Esophagus squamous epithelium (tissue), 5 donors: ENCODE results near the gene TP53TG3E. TPM values are rescaled to one million over a fixed set of nuclear protein-coding genes. Genes with fewer than 3 reads are reported as not detected.
"Not testable (repeated sequence)": the region's sequence is repeated elsewhere in the genome, so short reads cannot be mapped to it uniquely, and the experiment has no call there.

Experiments used
- DNase-seq: peaks from one replicate; lab custom pipeline; 2025; lab: John Stamatoyannopoulos, UW
- H3K27ac ChIP-seq, 4 donors: fragments of 200-600 bp; sonication (generic); one replicate each; pipeline ENCODE4 v1.5.1; 2016 to 2019; ENCODE audit warnings: mild to moderate bottlenecking in 1 of 4
- H3K27me3 ChIP-seq, 4 donors: fragments of 200-600 bp; sonication (generic); 1 replicate in 3 of 4; 2 replicates in 1 of 4; pipeline versions ENCODE4 v1.5.1 to v1.6.0; 2017 to 2021; ENCODE audit warnings: antibody characterized with exemption in 1 of 4
- H3K36me3 ChIP-seq, 3 donors: fragments of 200-600 bp; sonication (generic); one replicate each; pipeline ENCODE4 v1.5.1; 2016 to 2019
- H3K4me1 ChIP-seq, 3 donors: fragments of 200-600 bp; sonication (generic); one replicate each; pipeline ENCODE4 v1.5.1; 2017 to 2019
- H3K4me3 ChIP-seq, 4 donors: fragments of 200-600 bp; sonication (generic); 1 replicate in 3 of 4; 2 replicates in 1 of 4; pipeline ENCODE4 v1.5.1; 2016 to 2019; ENCODE audit warnings: mild to moderate bottlenecking in 2 of 4, moderate library complexity in 1 of 4
- H3K9me3 ChIP-seq, 3 donors: fragments of 200-600 bp; sonication (generic); one replicate each; pipeline ENCODE4 v1.5.1; 2016 to 2019
- WGBS, 2 donors: methylation state at CpG; one replicate each; pipeline ENCODE4 v1.1.5; 2018; 5-methylcytosine and 5-hydroxymethylcytosine counted together
- intact Hi-C: fragments of 100-400 bp; cut with DNase I; formaldehyde crosslinking; loops from one replicate; pipeline ENCODE4 v1.15.0; 2022
- small RNA-seq, 4 donors: library from RNA; depleted of rRNA; stranded (forward); fragments of <200 nt; gene quantifications; one replicate each; pipeline ENCODE3, GENCODE V24; 2016
- total RNA-seq, 4 donors: library from RNA; depleted of rRNA; stranded (reverse); fragments of >200 nt; gene quantifications; one replicate each; pipeline ENCODE4 v1.1.0, GENCODE V29; 2016
- donor health status: DM: yes; HTN: yes; CAD: no.

TP53TG3E gene
- total RNA-seq = not detected

- H3K27ac ChIP-seq, H3K4me1 ChIP-seq, H3K27me3 ChIP-seq, H3K4me3 ChIP-seq, H3K9me3 ChIP-seq, H3K36me3 ChIP-seq, intact Hi-C loops, DNase-seq: not testable (repeated sequence)
- WGBS, 2 donors = no CpG with 5 or more reads among the region's 25 CpGs
Observed at GRCh38 chr16:33304006-33304405, at the start of gene TP53TG3E. TP53TG3E (plus strand) TSS chr16:33304306; CDS start chr16:33304374, 68 bp downstream.

- H3K27me3 ChIP-seq, H3K36me3 ChIP-seq, intact Hi-C loops, DNase-seq, H3K27ac ChIP-seq, H3K4me3 ChIP-seq, H3K4me1 ChIP-seq: not testable (repeated sequence)
- WGBS, 2 donors = 41 to 75% methylated on average over 1 to 3 of the region's 4 CpGs
- peaks cover 0 to 26% (median 23%) of the 10 kb centered on the region in 3 donors for H3K9me3 ChIP-seq
Observed at GRCh38 chr16:33336226-33337012, 32.3 kb downstream of the TP53TG3E start.

GRCh38 chr16:33337627-33338542, 33.8 kb downstream of the TP53TG3E start:
- H3K4me3 ChIP-seq, H3K4me1 ChIP-seq, intact Hi-C loops, H3K27me3 ChIP-seq, H3K36me3 ChIP-seq, DNase-seq, H3K27ac ChIP-seq: not testable (repeated sequence)
- WGBS, 2 donors = 57 to 68% methylated on average over 4 of the region's 5 CpGs
- H3K9me3 ChIP-seq = peaks cover 0 to 26% (median 23%) of the 10 kb centered on the region in 3 donors

GRCh38 chr16:33338543-33338951, 34.4 kb downstream of the TP53TG3E start:
- H3K36me3 ChIP-seq, H3K27me3 ChIP-seq, H3K27ac ChIP-seq, intact Hi-C loops, H3K4me1 ChIP-seq, H3K4me3 ChIP-seq, DNase-seq: not testable (repeated sequence)
- peaks cover 0 to 26% (median 23%) of the 10 kb centered on the region in 3 donors for H3K9me3 ChIP-seq
- 20 to 38% methylated on average over 2 of the region's 2 CpGs for WGBS, 2 donors

GRCh38 chr16:33339093-33340061, 35.3 kb downstream of the TP53TG3E start:
- intact Hi-C loops, DNase-seq, H3K27me3 ChIP-seq, H3K4me1 ChIP-seq, H3K36me3 ChIP-seq, H3K4me3 ChIP-seq, H3K27ac ChIP-seq: not testable (repeated sequence)
- H3K9me3 ChIP-seq = peaks cover 0 to 26% (median 23%) of the 10 kb centered on the region in 3 donors
- WGBS, 2 donors = 61 to 67% methylated on average over 2 of the region's 4 CpGs

Small RNA genes within 50 kb of the gene (small RNA-seq; reads per million reads assigned to genes)
- 0 reads per million in 4 donors for gene AC141257.3

Other genes with a start within 250 kb of the TP53TG3E start
- not detected for gene TP53TG3C, start 110.1 kb upstream of the TP53TG3E start, total RNA-seq
- gene TP53TG3B, start 56.5 kb downstream of the TP53TG3E start, total RNA-seq = not detected
- gene TP53TG3F, start 155.3 kb downstream of the TP53TG3E start, total RNA-seq = not detected